H9 (cell line): ENCODE results near the gene CTNND1. TPM values are rescaled to one million over a fixed set of nuclear protein-coding genes. Genes with fewer than 3 reads are reported as not detected.

Experiments used
- DNase-seq: peaks from one replicate; pipeline ENCODE4 v3.0.0-alpha.2; 2017
- H2AFZ ChIP-seq: one replicate; pipeline ENCODE4 v1.6.1; 2013; ENCODE audit warnings: mild to moderate bottlenecking, low read length, control low read depth, moderate library complexity
- H2AK5ac ChIP-seq: 2 replicates; pipeline ENCODE4 v1.6.1; 2013; ENCODE audit warnings: low read length, control low read depth, mixed read lengths; ENCODE audit not compliant: insufficient read length
- H2BK120ac ChIP-seq: one replicate; pipeline ENCODE4 v1.6.1; 2013; ENCODE audit warnings: low read depth, mild to moderate bottlenecking, low read length, control low read depth, inconsistent platforms; ENCODE audit not compliant: poor library complexity, severe bottlenecking
- H2BK12ac ChIP-seq: 2 replicates; pipeline ENCODE4 v1.6.1; 2013; ENCODE audit warnings: low read length, control low read depth, mixed read lengths, low read depth; ENCODE audit not compliant: insufficient read length
- H2BK15ac ChIP-seq: 2 replicates; pipeline ENCODE4 v1.6.1; 2013; ENCODE audit warnings: low read depth, low read length, control low read depth
- H2BK20ac ChIP-seq: one replicate; pipeline ENCODE4 v1.6.1; 2013; ENCODE audit warnings: low read depth, mild to moderate bottlenecking, low read length, control low read depth, inconsistent platforms; ENCODE audit not compliant: poor library complexity, severe bottlenecking
- H2BK5ac ChIP-seq: 2 replicates; pipeline ENCODE4 v1.6.1; 2013; ENCODE audit warnings: low read length, control low read depth, mixed read lengths; ENCODE audit not compliant: insufficient read length
- H3K14ac ChIP-seq: 2 replicates; pipeline ENCODE4 v1.6.1; 2013; ENCODE audit warnings: low read length, control low read depth; ENCODE audit not compliant: insufficient read depth
- H3K18ac ChIP-seq: 2 replicates; pipeline ENCODE4 v1.6.1; 2013; ENCODE audit warnings: low read depth, mild to moderate bottlenecking, mixed read lengths, low read length, control low read depth; ENCODE audit not compliant: insufficient read length
- H3K23ac ChIP-seq: 2 replicates; pipeline ENCODE4 v1.6.1; 2013; ENCODE audit warnings: low read length, control low read depth, mixed read lengths, low read depth; ENCODE audit not compliant: insufficient read length
- H3K23me2 ChIP-seq: 2 replicates; pipeline ENCODE4 v1.6.1; 2013; ENCODE audit warnings: low read depth, mild to moderate bottlenecking, mixed read lengths, low read length, control low read depth; ENCODE audit not compliant: insufficient read length, poor library complexity, severe bottlenecking
- H3K27ac ChIP-seq: 2 replicates; pipeline ENCODE4 v1.5.1; 2013; ENCODE audit warnings: low read length, control low read depth, mixed read lengths, low read depth; ENCODE audit not compliant: insufficient read length
- H3K27me3 ChIP-seq: 2 replicates; pipeline ENCODE4 v1.6.1; 2013; ENCODE audit warnings: low read length, control low read depth, inconsistent platforms; ENCODE audit not compliant: insufficient read depth
- H3K4ac ChIP-seq: 2 replicates; pipeline ENCODE4 v1.6.1; 2013; ENCODE audit warnings: low read depth, mild to moderate bottlenecking, control low read depth, inconsistent platforms, low read length, moderate library complexity
- H3K4me1 ChIP-seq: 2 replicates; pipeline ENCODE4 v1.6.1; 2013; ENCODE audit warnings: low read length, control low read depth, inconsistent platforms; ENCODE audit not compliant: insufficient read depth
- H3K4me2 ChIP-seq: 2 replicates; pipeline ENCODE4 v1.6.1; 2013; ENCODE audit warnings: low read length, control low read depth, mixed read lengths; ENCODE audit not compliant: insufficient read length, insufficient read depth
- H3K56ac ChIP-seq: 2 replicates; pipeline ENCODE4 v1.6.1; 2013; ENCODE audit warnings: low read depth, mild to moderate bottlenecking, mixed read lengths, low read length, control low read depth; ENCODE audit not compliant: insufficient read length
- H3K79me1 ChIP-seq: 2 replicates; pipeline ENCODE4 v1.6.1; 2013; ENCODE audit warnings: low read depth, mild to moderate bottlenecking, moderate library complexity, low read length, control low read depth, inconsistent platforms; ENCODE audit not compliant: insufficient read depth, poor library complexity, severe bottlenecking
- H3K79me2 ChIP-seq: 2 replicates; pipeline ENCODE4 v1.6.1; 2013; ENCODE audit warnings: low read length, control low read depth, inconsistent platforms; ENCODE audit not compliant: insufficient read depth
- H3K9ac ChIP-seq: 2 replicates; pipeline ENCODE4 v1.6.1; 2013; ENCODE audit warnings: low read length, control low read depth, mixed read lengths; ENCODE audit not compliant: insufficient read length; ENCODE audit errors: extremely low read depth
- H3K9me3 ChIP-seq: one replicate; pipeline ENCODE4 v1.6.1; 2013; ENCODE audit warnings: low read depth, low read length, inconsistent platforms; ENCODE audit not compliant: control insufficient read depth
- H3T11ph ChIP-seq: one replicate; pipeline ENCODE4 v1.6.1; 2013; ENCODE audit warnings: mild to moderate bottlenecking, low read length, control low read depth, inconsistent platforms
- H4K20me1 ChIP-seq: one replicate; pipeline ENCODE4 v1.6.1; 2013; ENCODE audit not compliant: control insufficient read depth, insufficient read length, insufficient read depth
- H4K5ac ChIP-seq: 2 replicates; pipeline ENCODE4 v1.6.1; 2013; ENCODE audit warnings: low read depth, mild to moderate bottlenecking, mixed read lengths, low read length, control low read depth; ENCODE audit not compliant: insufficient read length
- H4K8ac ChIP-seq: replicated peaks from 2 replicates; pipeline ENCODE4 v1.6.1; 2013; ENCODE audit warnings: low read length, control low read depth, mixed read lengths, low read depth; ENCODE audit not compliant: insufficient read length
- H4K91ac ChIP-seq: 2 replicates; pipeline ENCODE4 v1.6.1; 2013; ENCODE audit warnings: low read depth, mild to moderate bottlenecking, moderate library complexity, mixed read lengths, low read length, control low read depth; ENCODE audit not compliant: insufficient read length
- H3K27ac Mint-ChIP-seq, 3 experiments: 2 replicates in 2 of 3; 3 replicates in 1 of 3; pipeline ENCODE4 v1.8.0; 2020 to 2021; ENCODE audit warnings: mixed read lengths in 3 of 3, mild to moderate bottlenecking in 1 of 3, moderate library complexity in 1 of 3
- H3K27me3 Mint-ChIP-seq: 2 replicates; pipeline ENCODE4 v1.8.0; 2021; ENCODE audit warnings: low read depth, mild to moderate bottlenecking, moderate library complexity, mixed read lengths
- H3K36me3 Mint-ChIP-seq, 3 experiments: 2 replicates in 2 of 3; 3 replicates in 1 of 3; pipeline ENCODE4 v1.8.0; 2020 to 2021; ENCODE audit warnings: low read depth in 3 of 3, mixed read lengths in 3 of 3; ENCODE audit not compliant: insufficient read depth in 1 of 3
- H3K4me1 Mint-ChIP-seq, 2 experiments: 2 replicates each; pipeline ENCODE4 v1.8.0; 2020; ENCODE audit warnings: mixed read lengths in 2 of 2
- H3K4me3 Mint-ChIP-seq, 2 experiments: 2 replicates in 1 of 2; 3 replicates in 1 of 2; pipeline ENCODE4 v1.8.0; 2020 to 2021; ENCODE audit warnings: mild to moderate bottlenecking in 2 of 2, mixed read lengths in 2 of 2, moderate library complexity in 1 of 2
- H3K9me3 Mint-ChIP-seq, 2 experiments: 2 replicates in 1 of 2; 3 replicates in 1 of 2; pipeline ENCODE4 v1.8.0; 2020; ENCODE audit warnings: mild to moderate bottlenecking in 2 of 2, mixed read lengths in 2 of 2, moderate library complexity in 1 of 2
- WGBS: extraction: QIAGEN DNeasy Blood & Tissue Kit; methylation state at CpG from one replicate; pipeline ENCODE4 v1.1.7; 2013; ENCODE audit warnings: missing lambda C conversion rate, low lambda C conversion rate, mixed read lengths; ENCODE audit not compliant: insufficient read length; ENCODE audit errors: extremely low coverage; 5-methylcytosine and 5-hydroxymethylcytosine counted together
- total RNA-seq: library from RNA; stranded (reverse); gene quantifications from 2 replicates; pipeline ENCODE4 v1.2.1, GENCODE V29; 2021
- TF ChIP-seq, protein P1 (sequence below): fragments of 200-600 bp; sonication (generic); conservative IDR thresholded peaks from 3 replicates; pipeline ENCODE4 v1.8.0; 2021; ENCODE audit warnings: antibody characterized with exemption, mild to moderate bottlenecking

Gene CTNND1
- total RNA-seq, 1 experiment from 2014 or later, result 164 TPM

DNA sequence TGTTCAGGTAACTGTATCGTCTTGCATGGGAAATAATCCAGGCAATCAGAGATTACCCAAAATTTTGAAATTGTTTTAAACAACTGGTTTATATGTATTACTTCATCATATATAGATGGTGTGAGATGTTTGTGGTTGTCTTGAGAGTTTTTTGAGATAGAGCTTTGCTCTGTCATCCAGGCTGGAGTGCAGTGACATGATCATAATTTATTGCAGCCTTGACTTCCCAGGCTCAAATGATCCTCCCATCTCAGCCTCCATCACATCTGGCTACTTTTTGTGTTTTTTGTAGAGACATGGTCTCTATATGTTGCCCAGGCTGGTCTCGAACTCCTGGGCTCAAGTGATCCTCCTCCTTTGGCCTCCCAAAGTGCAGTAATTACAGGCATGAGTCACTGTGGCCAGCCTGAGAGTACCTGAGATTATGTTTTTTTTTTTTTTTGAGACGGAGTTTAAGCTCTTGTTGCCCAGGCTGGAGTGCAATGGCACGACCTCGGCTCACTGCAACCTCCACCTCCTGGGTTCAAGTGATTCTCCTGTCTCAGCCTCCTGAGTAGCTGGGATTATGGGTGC lies 11.5 kb downstream of the CTNND1 start:
- H3K9me3 ChIP-seq, result no peaks in the 10 kb centered on the region
- no peak overlapping the region for H2BK5ac ChIP-seq
- no peak overlapping the region for H2BK20ac ChIP-seq
- H3K23me2 ChIP-seq, result no peaks in the 10 kb centered on the region
- no peak overlapping the region for H3K4ac ChIP-seq
- no peak overlapping the region for H4K5ac ChIP-seq
- H3K4me2 ChIP-seq, result no peak overlapping the region
- H3K36me3 Mint-ChIP-seq, result peaks cover 0 to 13% (median 8%) of the 10 kb centered on the region in 3 experiments; a peak in 6 of 7 replicates
- peaks cover 21% of the 10 kb centered on the region; the same call in 1 of the 2 replicates for H3K4me1 ChIP-seq
- no peak overlapping the region for H3K56ac ChIP-seq
- H2AK5ac ChIP-seq, result no peak overlapping the region
- peaks cover 55% of the 10 kb centered on the region in 2 experiments for H3K4me1 Mint-ChIP-seq
- DNase-seq, result no peak
- H3K23ac ChIP-seq, result no peak overlapping the region
- TF ChIP-seq, protein P1, sequence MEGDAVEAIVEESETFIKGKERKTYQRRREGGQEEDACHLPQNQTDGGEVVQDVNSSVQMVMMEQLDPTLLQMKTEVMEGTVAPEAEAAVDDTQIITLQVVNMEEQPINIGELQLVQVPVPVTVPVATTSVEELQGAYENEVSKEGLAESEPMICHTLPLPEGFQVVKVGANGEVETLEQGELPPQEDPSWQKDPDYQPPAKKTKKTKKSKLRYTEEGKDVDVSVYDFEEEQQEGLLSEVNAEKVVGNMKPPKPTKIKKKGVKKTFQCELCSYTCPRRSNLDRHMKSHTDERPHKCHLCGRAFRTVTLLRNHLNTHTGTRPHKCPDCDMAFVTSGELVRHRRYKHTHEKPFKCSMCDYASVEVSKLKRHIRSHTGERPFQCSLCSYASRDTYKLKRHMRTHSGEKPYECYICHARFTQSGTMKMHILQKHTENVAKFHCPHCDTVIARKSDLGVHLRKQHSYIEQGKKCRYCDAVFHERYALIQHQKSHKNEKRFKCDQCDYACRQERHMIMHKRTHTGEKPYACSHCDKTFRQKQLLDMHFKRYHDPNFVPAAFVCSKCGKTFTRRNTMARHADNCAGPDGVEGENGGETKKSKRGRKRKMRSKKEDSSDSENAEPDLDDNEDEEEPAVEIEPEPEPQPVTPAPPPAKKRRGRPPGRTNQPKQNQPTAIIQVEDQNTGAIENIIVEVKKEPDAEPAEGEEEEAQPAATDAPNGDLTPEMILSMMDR, result no peak
- H3K27me3 Mint-ChIP-seq, result no peaks in the 10 kb centered on the region
- H3K18ac ChIP-seq, result no peak overlapping the region
- H2BK15ac ChIP-seq, result no peak overlapping the region
- peaks cover 56% of the 10 kb centered on the region; the same call in 1 of the 2 replicates for H3K79me2 ChIP-seq
- no peak overlapping the region for H2BK12ac ChIP-seq
- H4K8ac ChIP-seq, result no peak overlapping the region
- no peak overlapping the region for H3K14ac ChIP-seq
- no peak overlapping the region for H3T11ph ChIP-seq
- no CpG with 5 or more reads among the region's 5 CpGs for WGBS
- H2AFZ ChIP-seq, result no peak overlapping the region
- no peak overlapping the region for H3K9ac ChIP-seq
- H3K27me3 ChIP-seq, result no peaks in the 10 kb centered on the region
- H4K20me1 ChIP-seq, result no peaks in the 10 kb centered on the region
- H3K27ac ChIP-seq, result no peak overlapping the region
- H2BK120ac ChIP-seq, result no peak overlapping the region
- H4K91ac ChIP-seq, result no peak overlapping the region
- H3K79me1 ChIP-seq, result peaks cover 10% of the 10 kb centered on the region
- H3K27ac Mint-ChIP-seq, result peak overlapping the region; percentile 35 to 91 (median 83); a peak in 6 of 7 replicates
- no peak overlapping the region; a peak in 1 of 5 replicates for H3K4me3 Mint-ChIP-seq
- H3K9me3 Mint-ChIP-seq, result no peaks in the 10 kb centered on the region
